IPS DF 19.7 (cell line): Measurements from ENCODE around the gene RICTOR.
"Not testable (repeated sequence)": the region's sequence is repeated elsewhere in the genome, so short reads cannot be mapped to it uniquely, and the experiment has no call there.

ENCODE experiments used
- DNase-seq: peaks from one replicate; pipeline ENCODE4 v3.0.0-alpha.2; 2013; ENCODE audit warnings: low read depth, low spot score

The RICTOR gene

DNA sequence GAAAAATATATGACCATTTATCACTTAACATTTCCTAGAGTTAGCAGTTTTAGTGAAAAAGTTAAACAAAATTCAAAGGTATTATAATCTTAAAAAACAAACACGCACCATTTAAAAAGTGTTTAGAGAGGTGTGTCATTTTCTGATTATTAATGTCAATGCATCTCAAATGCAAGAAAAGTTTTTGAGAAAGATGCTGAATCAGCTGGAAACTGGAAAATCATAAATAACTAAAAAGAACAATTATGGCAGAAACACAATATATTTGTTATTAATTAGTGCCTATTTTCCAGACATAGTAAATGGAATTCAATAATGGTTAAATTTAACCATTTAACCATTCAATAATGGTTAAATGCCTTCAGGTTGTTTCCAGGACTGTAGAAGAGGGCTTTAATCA, 64.9 kb downstream of the RICTOR start:
- no peak for DNase-seq

DNA sequence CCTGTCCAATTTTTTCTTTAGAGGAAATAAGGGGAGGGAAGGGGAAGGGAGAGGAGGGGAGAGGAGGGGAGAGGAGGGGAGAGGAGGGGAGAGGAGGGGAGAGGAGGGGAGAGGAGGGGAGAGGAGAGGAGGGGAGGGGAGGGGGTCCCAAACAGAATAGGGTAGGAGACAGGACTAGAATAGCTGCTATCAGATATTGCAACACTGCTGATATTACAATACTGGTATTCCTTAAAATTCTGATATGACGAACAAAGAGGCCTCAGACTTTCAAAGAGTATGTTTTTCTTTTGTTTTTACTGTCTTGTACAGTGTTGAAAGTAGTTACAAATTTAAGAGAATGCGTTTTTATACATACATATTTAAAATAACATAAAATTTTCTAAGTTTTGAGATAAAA, 67.5 kb downstream of the RICTOR start:
- no peak for DNase-seq

- no peak for DNase-seq
These were observed 68.5 kb downstream of the RICTOR start for GRCh38 chr5:39005566-39006232.

GRCh38 chr5:39001683-39002082, 72.5 kb downstream of the RICTOR start:
- no peak for DNase-seq

- no peak for DNase-seq
These were observed 75.2 kb downstream of the RICTOR start for GRCh38 chr5:38999037-38999436.

DNA sequence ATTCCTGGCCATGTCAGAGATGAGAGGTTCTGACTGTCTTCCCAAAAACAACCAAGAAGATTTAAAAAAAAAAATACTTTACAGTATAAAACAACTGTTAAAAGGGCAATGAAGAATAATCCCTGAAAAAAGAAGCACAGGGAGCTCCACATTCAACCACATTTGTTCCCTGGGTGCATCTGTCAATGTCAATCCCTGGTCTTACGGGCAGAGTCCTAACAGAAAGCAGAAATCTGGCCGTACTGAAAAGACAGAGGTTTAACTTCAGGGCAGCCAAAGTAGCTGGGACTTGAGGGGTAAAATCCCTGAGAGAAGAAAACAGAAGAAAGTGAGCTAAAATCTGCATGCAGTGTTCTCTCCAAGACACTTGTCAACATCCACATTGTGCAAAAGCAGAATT, 76.6 kb downstream of the RICTOR start:
- DNase-seq = no peak

DNA sequence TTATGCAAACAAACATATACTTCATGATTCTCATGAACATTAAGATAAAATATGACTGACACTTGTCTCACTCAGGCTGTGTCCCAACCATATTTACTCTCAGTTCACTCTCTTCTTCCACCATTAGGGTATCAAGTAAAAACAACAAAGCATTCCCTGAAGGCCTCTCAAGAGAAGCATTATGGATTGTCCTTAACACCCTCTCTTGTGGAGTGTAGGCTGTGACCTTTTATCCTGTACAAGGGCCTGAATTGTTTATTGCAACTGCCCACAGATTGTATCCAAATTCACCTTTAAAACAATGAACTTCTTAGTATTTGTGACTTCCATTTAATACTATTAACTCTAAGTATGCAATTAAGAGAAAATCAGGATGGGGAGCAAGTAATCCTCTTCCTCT, 78.1 kb downstream of the RICTOR start:
- no peak for DNase-seq

- peak; percentile 20 for DNase-seq
These were observed 79.8 kb downstream of the RICTOR start for GRCh38 chr5:38994324-38994927.

GRCh38 chr5:38989974-38990719, 84.1 kb downstream of the RICTOR start:
- DNase-seq = not testable (repeated sequence)

DNA sequence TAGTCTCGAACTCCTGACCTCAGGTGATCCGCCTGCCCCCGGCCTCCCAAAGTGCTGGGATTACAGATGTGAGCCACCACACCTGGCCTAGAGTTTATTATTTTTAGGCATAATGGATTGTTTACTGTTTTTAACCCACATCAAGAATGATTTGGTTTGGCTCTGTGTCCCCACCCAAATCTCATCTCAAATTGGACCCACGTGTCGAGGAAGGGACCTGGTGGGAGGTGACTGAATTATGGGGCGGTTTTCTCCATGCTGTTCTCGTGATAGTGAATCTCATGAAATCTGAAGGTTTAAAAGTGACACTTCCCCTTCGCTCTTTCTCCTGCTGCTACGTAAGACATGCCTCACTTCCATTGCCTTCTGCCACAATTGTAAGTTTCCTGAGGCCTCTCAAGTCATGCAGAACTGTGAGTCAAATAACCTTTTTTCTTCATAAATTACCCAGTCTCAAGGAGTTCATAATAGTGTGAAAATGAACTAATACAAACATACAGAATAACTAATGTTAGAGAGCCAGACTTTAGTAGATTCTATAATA, 88.2 kb downstream of the RICTOR start:
- no peak for DNase-seq

DNA sequence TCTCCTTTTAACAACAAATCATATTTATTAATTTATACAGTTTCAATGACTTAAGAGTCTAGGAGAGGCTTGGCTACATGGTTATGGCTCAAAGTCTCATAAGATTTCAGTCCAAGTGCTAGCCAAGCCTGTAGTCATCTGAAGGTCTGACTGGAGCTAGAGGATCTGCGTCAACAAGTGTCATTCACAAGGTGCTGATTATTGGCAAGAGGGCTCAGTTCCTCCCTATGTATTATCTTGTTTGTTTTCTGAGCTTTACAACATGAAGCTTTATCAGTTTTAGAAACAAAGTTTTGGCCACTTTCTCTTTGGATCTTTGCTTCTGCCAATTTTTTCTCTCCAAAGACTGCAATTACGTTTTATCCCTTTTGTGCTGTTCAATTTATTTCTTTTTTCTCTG, 94.7 kb downstream of the RICTOR start:
- no peak for DNase-seq

DNA sequence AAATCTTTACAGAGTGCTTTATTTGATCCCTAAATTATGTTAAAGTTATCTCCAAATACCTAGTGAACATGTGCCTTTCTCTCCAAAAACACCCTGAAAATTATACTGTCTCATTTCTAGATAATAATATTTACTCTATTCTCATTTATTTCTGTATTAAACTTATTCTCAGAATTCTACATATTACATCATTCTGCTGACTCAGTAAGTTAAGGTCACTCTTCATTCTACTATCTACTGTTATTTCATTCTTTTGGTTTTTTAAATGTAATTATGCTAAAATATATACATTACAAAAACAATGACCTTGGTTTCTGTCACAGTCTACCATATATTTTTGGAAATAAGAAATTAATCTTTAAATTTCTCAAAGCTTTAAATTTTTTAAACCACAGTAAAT, 96.2 kb downstream of the RICTOR start:
- DNase-seq = no peak

- DNase-seq = no peak
These were observed 105.5 kb downstream of the RICTOR start for GRCh38 chr5:38968665-38969064.

DNA sequence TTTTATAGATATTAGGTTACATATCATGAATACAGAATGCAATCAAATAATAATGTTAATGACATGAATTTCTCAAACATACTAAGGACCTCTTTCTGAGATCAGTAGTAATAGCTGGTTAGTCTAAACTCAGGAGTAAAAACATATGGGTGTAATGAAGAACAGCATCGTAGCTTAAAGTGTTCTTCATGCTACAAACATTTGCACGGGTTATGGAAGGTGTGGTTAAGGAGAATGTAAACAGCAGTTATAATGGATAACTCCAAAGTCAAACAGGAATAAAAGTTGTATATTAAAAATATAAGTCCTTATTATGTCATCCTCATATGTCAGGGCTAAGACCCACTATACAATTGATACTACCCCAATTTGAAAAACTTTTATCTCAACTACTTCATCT, 112.5 kb downstream of the RICTOR start:
- no peak for DNase-seq

- no peak for DNase-seq
These were observed 120.7 kb downstream of the RICTOR start for GRCh38 chr5:38953426-38954012.

- DNase-seq = no peak
These were observed 125.7 kb downstream of the RICTOR start for GRCh38 chr5:38948501-38948900.

DNA sequence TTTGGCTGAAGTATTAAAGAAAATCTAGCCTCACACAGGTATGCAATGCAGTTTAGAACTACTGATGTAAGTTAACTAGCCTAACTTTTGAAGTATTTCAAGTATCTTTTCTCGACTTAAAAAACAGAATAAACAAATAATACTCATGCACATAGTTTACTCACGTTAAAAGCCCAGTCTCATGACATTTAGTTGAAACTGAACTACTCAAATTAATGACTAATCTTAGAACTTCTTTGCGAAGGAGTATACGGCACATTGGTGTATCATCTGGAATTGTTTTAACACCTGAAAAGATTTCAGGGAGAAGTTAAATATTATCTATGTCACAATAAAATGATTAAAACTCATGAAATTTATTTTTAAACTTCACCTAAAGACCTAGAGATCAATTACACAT, 129.9 kb downstream of the RICTOR start:
- DNase-seq = no peak

GRCh38 chr5:38941912-38942311, 132.3 kb downstream of the RICTOR start:
- no peak for DNase-seq

- no peak for DNase-seq
These were observed 133.9 kb downstream of the RICTOR start for GRCh38 chr5:38940230-38940858.

DNA sequence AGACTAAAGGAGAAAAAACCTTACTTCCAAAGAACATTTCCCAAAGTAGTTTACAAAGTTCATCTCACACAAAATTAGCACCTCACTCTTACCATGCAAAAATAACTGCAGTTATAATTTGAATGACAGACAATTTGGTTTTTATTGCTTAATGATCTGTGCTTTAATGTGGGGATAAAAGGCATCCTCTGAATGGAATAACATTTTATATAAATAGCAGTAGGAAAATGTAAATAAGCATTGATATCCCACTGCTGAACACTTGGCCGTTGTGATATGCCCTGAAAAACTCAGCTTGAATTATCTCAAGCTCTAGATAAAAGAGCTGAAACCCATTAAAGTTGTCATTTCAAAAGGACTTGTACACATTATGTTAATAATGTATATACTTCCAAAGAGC, 135.2 kb downstream of the RICTOR start:
- DNase-seq = no peak

DNA sequence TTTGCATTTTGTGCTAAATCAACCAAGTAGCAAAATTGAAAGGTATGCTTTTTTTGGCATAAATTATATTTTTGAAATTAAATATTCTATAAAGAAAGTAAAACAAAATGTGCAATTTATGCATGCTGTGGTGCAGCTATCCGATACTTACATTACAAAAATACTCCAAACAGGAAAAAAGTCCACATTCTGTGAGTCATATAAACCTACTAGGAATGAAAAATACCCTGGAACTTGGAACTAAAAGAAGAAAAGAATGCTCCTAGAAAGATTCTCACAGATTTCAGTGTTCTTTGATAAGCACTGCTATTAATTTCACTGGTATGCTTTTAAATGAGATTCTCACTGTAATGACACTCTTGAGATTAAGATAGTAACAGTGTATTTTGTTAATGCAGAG, 135.8 kb downstream of the RICTOR start:
- no peak for DNase-seq

- no peak for DNase-seq
These were observed 137.9 kb downstream of the RICTOR start for GRCh38 chr5:38936269-38936668.
